T-cell (primary cell): ENCODE data around the gene ANKH. TPM values are rescaled to one million over a fixed set of nuclear protein-coding genes. Genes with fewer than 3 reads are reported as not detected.
A peak's percentile ranks its signal among the peaks of the same experiment; 100 is the strongest.

Experiments
- ATAC-seq, 4 experiments: fragments of 200-7000 bp in 3 of 4; fragments of 150-1000 bp in 1 of 4; cut with Tn5 transposase; replicated peaks in 1 of 4; 1 replicate in 3 of 4; 2 replicates in 1 of 4; pipeline ENCODE4 v1.10.0; 2021; ENCODE audit warnings: moderate library complexity in 3 of 4, mild to moderate bottlenecking in 2 of 4, moderate number of reproducible peaks in 1 of 4
- CTCF ChIA-PET, 2 donors: fragments of 300-600 bp; sonication (Branson Sonifier 250); formaldehyde crosslinking; loops; one replicate each; lab custom pipeline; 2022; ENCODE audit warnings: antibody characterized with exemption in 2 of 2; lab: Charles Lee
- POLR2A ChIA-PET, 2 donors: fragments of 300-600 bp; sonication (Branson Sonifier 250); formaldehyde crosslinking; loops; one replicate each; lab custom pipeline; 2022; ENCODE audit warnings: antibody characterized with exemption in 2 of 2; lab: Charles Lee
- DNase-seq, 35 experiments: peaks; one replicate each; pipeline versions ENCODE4 v3.0.0 to v3.0.0-alpha.2; 2013 to 2023
- H3K27ac ChIP-seq: one replicate; pipeline ENCODE4 v1.5.1; 2013; ENCODE audit warnings: low read length
- H3K27me3 ChIP-seq, 2 experiments: replicated peaks in 1 of 2; 1 replicate in 1 of 2; 2 replicates in 1 of 2; pipeline versions ENCODE4 v1.6.1 to v1.7.0; 2013; ENCODE audit warnings: low read length in 1 of 2, mixed read lengths in 1 of 2; ENCODE audit not compliant: control insufficient read depth in 2 of 2, insufficient read depth in 2 of 2; ENCODE audit errors: extremely low read depth in 1 of 2
- H3K36me3 ChIP-seq, 2 donors: 1 replicate in 1 of 2; 2 replicates in 1 of 2; pipeline versions ENCODE4 v1.6.1 to v1.7.0; 2013; ENCODE audit warnings: low read length in 1 of 2; ENCODE audit not compliant: control insufficient read depth in 2 of 2, insufficient read depth in 1 of 2; ENCODE audit errors: extremely low read depth in 1 of 2
- H3K4me1 ChIP-seq, 2 experiments: 1 replicate in 1 of 2; 2 replicates in 1 of 2; pipeline versions ENCODE4 v1.6.1 to v1.7.0; 2013; ENCODE audit warnings: low read length in 2 of 2, mixed read lengths in 1 of 2; ENCODE audit not compliant: insufficient read depth in 2 of 2, control insufficient read depth in 1 of 2; ENCODE audit errors: extremely low read depth in 1 of 2
- H3K4me3 ChIP-seq, 2 donors: 1 replicate in 1 of 2; 2 replicates in 1 of 2; pipeline versions ENCODE4 v1.5.1 to v1.7.0; 2013; ENCODE audit warnings: mild to moderate bottlenecking in 2 of 2, low read length in 1 of 2, moderate library complexity in 1 of 2; ENCODE audit not compliant: control insufficient read depth in 1 of 2; ENCODE audit errors: extremely low read depth in 1 of 2
- H3K9me3 ChIP-seq: 2 replicates; pipeline ENCODE4 v1.7.0; 2013
- H3K27ac Mint-ChIP-seq, 2 donors: one replicate each; pipeline ENCODE4 v1.8.0; 2020 to 2021; ENCODE audit warnings: mild to moderate bottlenecking in 2 of 2, mixed read lengths in 2 of 2
- H3K27me3 Mint-ChIP-seq, 2 donors: one replicate each; pipeline ENCODE4 v1.8.0; 2021 to 2022; ENCODE audit warnings: mixed read lengths in 2 of 2
- H3K36me3 Mint-ChIP-seq: one replicate; pipeline ENCODE4 v1.8.0; 2021; ENCODE audit warnings: mixed read lengths
- H3K4me1 Mint-ChIP-seq, 3 donors: one replicate each; pipeline ENCODE4 v1.8.0; 2020 to 2022; ENCODE audit warnings: mixed read lengths in 3 of 3, mild to moderate bottlenecking in 1 of 3
- H3K4me3 Mint-ChIP-seq, 3 donors: one replicate each; pipeline ENCODE4 v1.8.0; 2020 to 2022; ENCODE audit warnings: mild to moderate bottlenecking in 3 of 3, mixed read lengths in 3 of 3, moderate library complexity in 3 of 3
- H3K9me3 Mint-ChIP-seq, 3 donors: one replicate each; pipeline ENCODE4 v1.8.0; 2020 to 2022; ENCODE audit warnings: mixed read lengths in 3 of 3
- WGBS: methylation state at CpG from one replicate; pipeline ENCODE4 v1.1.5; 2013; ENCODE audit warnings: missing lambda C conversion rate; ENCODE audit not compliant: insufficient coverage; 5-methylcytosine and 5-hydroxymethylcytosine counted together
- total RNA-seq, 35 experiments: library from RNA in 6 of 35; stranded (reverse) in 6 of 35; fragments of 120-200 nt in 1 of 35; gene quantifications; one replicate each; pipeline versions ENCODE4 v1.2.1 to v1.2.4 and lab custom pipeline; 2013 to 2026

The ANKH gene
- total RNA-seq, 5 donors from 2014 or later (not counting 1 experiment from before 2014, with no cell fraction given): 98.9 to 200 (median 167) TPM

DNA sequence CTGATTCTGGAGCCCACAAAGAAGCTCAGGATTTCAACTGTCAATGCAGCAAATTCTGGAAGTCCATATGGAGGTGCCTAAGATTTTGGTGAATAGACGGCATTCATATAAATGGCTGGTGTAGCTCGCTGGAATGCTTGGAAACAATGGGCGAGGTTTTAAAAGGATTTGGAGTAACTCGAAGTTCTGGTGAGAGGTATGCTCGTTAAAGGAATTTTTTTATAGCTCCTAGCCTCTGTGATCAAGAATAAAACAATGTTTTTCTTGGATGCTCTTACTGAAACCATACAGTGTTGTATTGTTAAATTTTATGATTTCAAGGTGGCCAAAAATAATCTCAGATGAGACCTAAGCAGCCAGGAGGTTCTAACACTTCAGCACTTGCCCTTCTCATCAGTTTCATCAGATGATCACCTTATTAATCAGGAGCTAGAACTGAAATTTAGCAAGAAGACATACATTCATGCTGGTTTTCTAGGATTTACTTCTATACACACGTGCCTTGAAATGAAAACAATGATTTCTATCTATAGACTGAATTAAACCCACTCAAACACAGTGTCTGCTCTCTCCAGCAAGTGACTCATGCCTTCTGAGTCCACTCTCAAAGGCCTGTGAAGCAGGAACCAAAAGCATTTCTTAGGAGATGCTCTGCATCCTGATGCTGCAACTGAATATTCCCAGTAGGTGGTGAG, 127.8 kb downstream of the ANKH start:
- H3K36me3 ChIP-seq: peaks cover 5 to 61% of the 10 kb centered on the region in 2 donors

DNA sequence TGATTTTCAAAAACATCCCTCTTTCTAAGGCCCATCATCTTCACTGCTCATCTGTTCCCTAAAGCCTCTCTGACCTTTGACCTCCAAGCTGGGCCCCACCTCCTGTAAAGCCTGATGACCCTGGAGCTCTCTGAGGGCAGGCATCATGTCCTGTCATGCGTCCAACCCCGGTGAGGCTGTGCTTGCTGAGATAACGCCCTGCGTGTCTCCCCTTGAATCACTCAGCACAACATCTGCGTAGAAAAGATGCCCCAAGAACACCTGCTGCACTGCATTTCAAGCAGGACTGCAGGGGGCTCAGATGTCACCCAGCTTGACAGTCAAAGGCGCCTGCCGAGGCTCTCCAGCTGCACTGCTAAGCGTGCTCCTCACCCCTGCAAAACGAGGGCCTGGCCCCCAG, 129.1 kb downstream of the ANKH start:
- Histone ChIP-seq H3K9me3 (no peaks in the 10 kb centered on the region), H3K27ac (no peak overlapping the region), H3K4me3 (no peak overlapping the region), H3K36me3 (peaks cover 10 to 62% of the 10 kb centered on the region in 2 donors), H3K4me1 (peaks cover 2 to 5% of the 10 kb centered on the region in 2 experiments), H3K27me3 (no peaks in the 10 kb centered on the region)
- H3K4me1 Mint-ChIP-seq: peaks cover 28 to 37% (median 37%) of the 10 kb centered on the region in 3 donors
- no peak overlapping the region for H3K4me3 Mint-ChIP-seq
- DNase-seq (no peak), ATAC-seq (no peak)
- peaks cover 60% of the 10 kb centered on the region for H3K36me3 Mint-ChIP-seq
- ChIA-PET CTCF (interaction anchor here in 1 of 2 donors (0.6 kb wide), 1 partner anchor 15 kb away, joined by 3 read pairs; no protein-coding TSS in a partner anchor), POLR2A (no interaction called here)
- no peaks in the 10 kb centered on the region for H3K27me3 Mint-ChIP-seq
- H3K27ac Mint-ChIP-seq: peak overlapping the region; percentile 48 to 83
- no peaks in the 10 kb centered on the region for H3K9me3 Mint-ChIP-seq
- 78% methylated on average over 9 of the region's 9 CpGs for WGBS

More for the DNA sequence above, 127.8 kb downstream of the ANKH start:
- H3K9me3 ChIP-seq: no peaks in the 10 kb centered on the region
- H3K4me1 Mint-ChIP-seq: peaks cover 28 to 37% (median 37%) of the 10 kb centered on the region in 3 donors
- peak overlapping the region in 1 of 2 donors; percentile 11 for H3K27ac Mint-ChIP-seq
- DNase-seq: no peak
- ATAC-seq: no peak
- H3K4me3 Mint-ChIP-seq: no peak overlapping the region
- POLR2A ChIA-PET: no interaction called here
- H3K27me3 Mint-ChIP-seq: no peaks in the 10 kb centered on the region
- H3K27ac ChIP-seq: no peak overlapping the region
- peaks cover 2 to 5% of the 10 kb centered on the region in 2 experiments for H3K4me1 ChIP-seq
- H3K27me3 ChIP-seq: no peaks in the 10 kb centered on the region
- CTCF ChIA-PET: interaction anchor here in 1 of 2 donors (0.6 kb wide), 1 partner anchor 46 kb away, joined by 3 read pairs; no protein-coding TSS in a partner anchor
- H3K4me3 ChIP-seq: no peak overlapping the region
- H3K36me3 Mint-ChIP-seq: peaks cover 52% of the 10 kb centered on the region
- no peaks in the 10 kb centered on the region for H3K9me3 Mint-ChIP-seq
- WGBS: 83% methylated on average over 3 of the region's 6 CpGs

DNA sequence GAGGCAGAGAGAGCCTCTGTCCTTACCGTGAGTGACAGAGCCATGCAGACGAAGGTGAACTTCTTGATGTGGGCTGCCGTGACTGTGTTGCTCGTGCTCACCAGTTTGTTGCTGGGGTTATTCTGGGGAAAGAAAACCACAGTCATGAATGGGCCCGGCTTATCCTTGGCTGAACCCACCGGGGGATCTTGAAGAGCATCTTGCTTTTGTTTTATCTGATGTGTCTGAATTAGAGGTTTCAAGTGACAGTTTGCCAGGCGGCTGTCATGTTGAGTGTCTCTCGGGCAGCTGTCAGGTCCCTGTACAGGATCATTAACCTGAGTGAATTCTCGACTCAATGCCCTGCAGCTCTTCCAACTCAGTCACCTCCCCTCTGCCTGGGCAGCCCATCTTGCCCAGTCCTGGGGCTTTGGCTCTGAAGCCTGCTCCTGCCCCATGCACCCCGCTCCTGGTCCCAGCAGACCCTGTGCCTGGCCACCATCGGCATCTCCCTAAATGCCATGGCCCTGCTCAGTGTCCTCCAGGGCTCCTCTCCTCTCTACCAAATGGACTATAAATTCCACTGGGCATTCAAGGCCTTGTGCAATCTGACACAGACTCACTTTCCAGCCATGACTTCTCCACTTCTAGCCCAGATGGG, 129.7 kb downstream of the ANKH start:
- ChIA-PET POLR2A (no interaction called here), CTCF (interaction anchor here in 1 of 2 donors (0.6 kb wide), 1 partner anchor 15 kb away, joined by 3 read pairs; no protein-coding TSS in a partner anchor)
- ATAC-seq: peak; percentile 56 to 84 (median 66)
- H3K4me1 ChIP-seq: peaks cover 2 to 5% of the 10 kb centered on the region in 2 experiments
- H3K36me3 ChIP-seq: peaks cover 7 to 62% of the 10 kb centered on the region in 2 donors
- H3K4me3 Mint-ChIP-seq: no peak overlapping the region
- H3K9me3 Mint-ChIP-seq: no peaks in the 10 kb centered on the region
- peaks cover 28 to 37% (median 37%) of the 10 kb centered on the region in 3 donors for H3K4me1 Mint-ChIP-seq
- no peaks in the 10 kb centered on the region for H3K9me3 ChIP-seq
- H3K27ac ChIP-seq: no peak overlapping the region
- WGBS: 73% methylated on average over 8 of the region's 11 CpGs
- no peak overlapping the region for H3K4me3 ChIP-seq
- no peaks in the 10 kb centered on the region for H3K27me3 Mint-ChIP-seq
- H3K27me3 ChIP-seq: no peaks in the 10 kb centered on the region
- H3K36me3 Mint-ChIP-seq: peaks cover 57% of the 10 kb centered on the region
- H3K27ac Mint-ChIP-seq: peak overlapping the region; percentile 61 to 83
- DNase-seq: peak in 25 of 35 experiments; percentile 3 to 67 (median 21)

DNA sequence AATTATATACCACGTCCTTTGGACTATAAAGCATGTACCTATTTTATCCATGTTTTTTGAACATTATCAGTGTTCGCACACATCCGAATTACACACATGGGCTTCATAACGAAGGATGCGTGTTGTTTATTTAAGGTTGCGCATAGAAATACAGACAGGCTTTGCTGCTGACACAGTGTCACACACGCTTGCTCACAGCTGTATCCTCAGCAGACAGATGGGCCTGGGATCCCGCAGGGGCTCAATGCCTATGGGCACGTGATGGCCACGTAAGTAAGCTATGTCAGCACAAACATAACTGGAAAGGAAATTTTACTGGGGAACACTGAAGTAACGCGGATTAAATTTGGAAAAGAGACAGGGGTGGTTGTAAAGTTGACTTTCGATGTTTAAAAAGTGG, 130.4 kb downstream of the ANKH start:
- CTCF ChIA-PET: interaction anchor here in 1 of 2 donors (2.0 kb wide), 1 partner anchor 263 kb away, joined by 4 read pairs; no protein-coding TSS in a partner anchor

DNA sequence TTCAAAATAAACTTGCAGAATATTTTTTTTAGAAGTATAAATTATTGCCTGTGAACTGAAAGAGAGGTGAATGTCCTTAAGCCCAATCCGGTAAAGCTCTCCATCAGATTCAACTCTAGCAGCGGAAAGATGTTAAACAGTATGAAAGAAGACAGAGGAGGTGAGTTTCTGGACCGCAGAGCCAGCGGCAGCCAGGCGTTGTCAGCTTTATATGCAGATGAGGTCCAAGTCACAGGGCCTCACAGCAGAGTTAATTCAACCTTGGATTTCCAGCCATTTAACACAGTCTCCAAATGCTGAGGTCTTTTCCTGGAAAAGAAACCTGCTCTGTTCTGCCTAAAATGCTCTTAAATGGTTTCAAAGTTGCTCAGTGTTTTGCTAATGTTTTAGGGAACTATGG, 131.6 kb downstream of the ANKH start:
- peaks cover 21 to 23% (median 23%) of the 10 kb centered on the region in 3 donors for H3K4me1 Mint-ChIP-seq
- Histone ChIP-seq H3K27me3 (no peaks in the 10 kb centered on the region), H3K36me3 (peaks cover 5 to 53% of the 10 kb centered on the region in 2 donors), H3K9me3 (no peaks in the 10 kb centered on the region), H3K4me3 (no peak overlapping the region), H3K27ac (no peak overlapping the region), H3K4me1 (peaks cover 2 to 5% of the 10 kb centered on the region in 2 experiments)
- no peaks in the 10 kb centered on the region for H3K27me3 Mint-ChIP-seq
- DNase-seq (no peak), ATAC-seq (no peak)
- ChIA-PET POLR2A (interaction anchor here in 1 of 2 donors (0.5 kb wide), 1 partner anchor 170 kb away, joined by 3 read pairs; no protein-coding TSS in a partner anchor), CTCF (interaction anchor here in 1 of 2 donors (2.0 kb wide), 1 partner anchor 264 kb away, joined by 4 read pairs; no protein-coding TSS in a partner anchor)
- no peak overlapping the region for H3K4me3 Mint-ChIP-seq
- H3K9me3 Mint-ChIP-seq: no peaks in the 10 kb centered on the region
- peaks cover 53% of the 10 kb centered on the region for H3K36me3 Mint-ChIP-seq
- peak overlapping the region in 1 of 2 donors; percentile 16 for H3K27ac Mint-ChIP-seq
- no CpG with 5 or more reads among the region's 5 CpGs for WGBS

More for the DNA sequence above, 130.4 kb downstream of the ANKH start:
- POLR2A ChIA-PET: no interaction called here
- Histone ChIP-seq H3K27ac (no peak overlapping the region), H3K9me3 (no peaks in the 10 kb centered on the region), H3K36me3 (peaks cover 5 to 60% of the 10 kb centered on the region in 2 donors), H3K4me3 (no peak overlapping the region), H3K4me1 (peaks cover 2 to 5% of the 10 kb centered on the region in 2 experiments), H3K27me3 (no peaks in the 10 kb centered on the region)
- no peak for ATAC-seq
- H3K4me3 Mint-ChIP-seq: no peak overlapping the region
- H3K27ac Mint-ChIP-seq: peak overlapping the region; percentile 56 to 66
- peaks cover 27 to 33% (median 32%) of the 10 kb centered on the region in 3 donors for H3K4me1 Mint-ChIP-seq
- peaks cover 56% of the 10 kb centered on the region for H3K36me3 Mint-ChIP-seq
- 92% methylated on average over 10 of the region's 13 CpGs for WGBS
- no peak for DNase-seq
- H3K27me3 Mint-ChIP-seq: no peaks in the 10 kb centered on the region
- no peaks in the 10 kb centered on the region for H3K9me3 Mint-ChIP-seq

DNA sequence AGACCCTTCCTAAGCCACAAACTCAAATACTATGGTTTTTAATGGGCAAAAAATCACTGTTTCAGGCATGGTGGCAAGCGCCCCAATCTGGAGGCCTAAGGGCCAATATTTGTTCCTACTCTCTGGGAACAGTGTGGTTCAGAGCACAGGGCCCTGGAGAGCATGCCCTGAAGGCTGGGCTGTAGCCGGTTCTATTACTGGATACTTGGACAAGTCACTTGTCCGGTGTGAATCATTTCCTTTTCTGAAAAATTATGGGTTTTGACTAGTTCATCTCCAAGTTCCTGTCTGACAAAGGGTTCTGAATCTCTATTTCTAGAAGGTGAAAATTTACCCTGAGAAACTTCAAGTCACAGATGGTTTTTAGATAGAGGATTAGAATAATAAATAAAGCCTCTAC, 132.0 kb downstream of the ANKH start:
- no peak overlapping the region for H3K27ac Mint-ChIP-seq
- no peaks in the 10 kb centered on the region for H3K9me3 Mint-ChIP-seq
- CTCF ChIA-PET: interaction anchor here in 1 of 2 donors (2.0 kb wide), 1 partner anchor 264 kb away, joined by 4 read pairs; no protein-coding TSS in a partner anchor

More for the DNA sequence above, 132.0 kb downstream of the ANKH start:
- no peak overlapping the region for H3K4me3 Mint-ChIP-seq
- no peak for ATAC-seq
- Histone ChIP-seq H3K4me1 (peaks cover 2 to 5% of the 10 kb centered on the region in 2 experiments), H3K27me3 (no peaks in the 10 kb centered on the region), H3K9me3 (no peaks in the 10 kb centered on the region), H3K27ac (no peak overlapping the region), H3K4me3 (no peak overlapping the region), H3K36me3 (peaks cover 5 to 50% of the 10 kb centered on the region in 2 donors)
- no peaks in the 10 kb centered on the region for H3K27me3 Mint-ChIP-seq
- peaks cover 21 to 23% (median 22%) of the 10 kb centered on the region in 3 donors for H3K4me1 Mint-ChIP-seq
- no peak for DNase-seq
- 100% methylated on average over 2 of the region's 3 CpGs for WGBS
- H3K36me3 Mint-ChIP-seq: peaks cover 53% of the 10 kb centered on the region
- POLR2A ChIA-PET: no interaction called here
